PC-9 (cell line): ENCODE measurements around the gene PTPN11.

Experiments
- CTCF ChIP-seq: fragments of 200-600 bp; sonication (generic); conservative IDR thresholded peaks from 2 replicates; pipeline ENCODE4 v1.6.1; 2017; ENCODE audit warnings: mixed run types, antibody characterized with exemption, mild to moderate bottlenecking, moderate library complexity
- EZH2 ChIP-seq: fragments of 200-600 bp; sonication (generic); IDR thresholded peaks from 2 replicates; pipeline ENCODE4 v1.8.0; 2017; ENCODE audit warnings: antibody characterized with exemption, low read depth

GRCh38 chr12:112555621-112556233, 137.0 kb downstream of the PTPN11 start:
- TF ChIP-seq CTCF (no peak), EZH2 (no peak)
